ENCODE data around the gene ATAD2B.

Gene ATAD2B

DNA sequence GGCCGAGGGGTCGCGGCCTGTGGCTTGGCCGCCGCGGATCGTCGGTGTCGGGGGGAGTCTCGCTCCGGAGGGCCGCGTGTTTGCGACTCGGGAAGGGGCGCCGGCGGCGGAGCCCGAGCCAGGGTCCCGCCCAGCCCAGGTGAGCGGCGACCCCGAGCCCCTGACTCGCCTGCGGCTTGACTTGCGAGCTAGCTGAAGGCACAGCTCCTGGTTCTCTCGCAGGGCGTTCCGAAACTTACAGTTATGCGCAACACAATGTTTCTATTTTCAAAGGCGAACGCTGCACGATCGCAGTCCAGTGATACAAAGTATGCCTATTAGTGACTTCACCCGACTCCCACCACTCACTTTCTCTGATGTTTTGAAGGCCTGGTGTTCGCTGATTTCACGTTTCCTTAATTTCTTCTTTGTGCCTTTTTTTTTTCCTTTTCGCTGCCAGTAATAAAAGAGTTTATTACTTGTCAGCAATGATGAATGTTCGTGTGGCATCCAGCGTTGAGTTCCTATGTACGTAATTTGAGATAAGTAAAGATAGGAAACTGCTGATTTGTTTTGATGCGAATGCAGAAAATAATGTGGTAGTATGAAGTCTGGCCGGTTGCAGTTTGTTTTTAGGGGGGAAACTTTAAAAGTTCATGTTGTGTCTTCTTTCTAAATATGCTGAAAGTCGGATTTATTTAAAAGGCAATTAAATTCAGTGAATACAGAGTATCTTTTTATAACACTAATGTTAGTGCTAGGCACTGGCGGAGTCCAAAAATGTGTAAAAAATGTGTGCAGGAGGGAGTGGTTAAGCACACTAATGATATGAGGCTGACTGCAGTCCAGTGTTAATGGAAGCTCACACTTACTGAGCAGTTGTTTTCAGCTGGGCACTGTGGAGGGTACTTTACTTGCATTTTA is 14.0 kb upstream of the ATAD2B start (continued):
- TF ChIP-seq SNAI2 (CRISPR knock-in tag; IDR thresholded peaks at IDR 0.05) = no peak

DNA sequence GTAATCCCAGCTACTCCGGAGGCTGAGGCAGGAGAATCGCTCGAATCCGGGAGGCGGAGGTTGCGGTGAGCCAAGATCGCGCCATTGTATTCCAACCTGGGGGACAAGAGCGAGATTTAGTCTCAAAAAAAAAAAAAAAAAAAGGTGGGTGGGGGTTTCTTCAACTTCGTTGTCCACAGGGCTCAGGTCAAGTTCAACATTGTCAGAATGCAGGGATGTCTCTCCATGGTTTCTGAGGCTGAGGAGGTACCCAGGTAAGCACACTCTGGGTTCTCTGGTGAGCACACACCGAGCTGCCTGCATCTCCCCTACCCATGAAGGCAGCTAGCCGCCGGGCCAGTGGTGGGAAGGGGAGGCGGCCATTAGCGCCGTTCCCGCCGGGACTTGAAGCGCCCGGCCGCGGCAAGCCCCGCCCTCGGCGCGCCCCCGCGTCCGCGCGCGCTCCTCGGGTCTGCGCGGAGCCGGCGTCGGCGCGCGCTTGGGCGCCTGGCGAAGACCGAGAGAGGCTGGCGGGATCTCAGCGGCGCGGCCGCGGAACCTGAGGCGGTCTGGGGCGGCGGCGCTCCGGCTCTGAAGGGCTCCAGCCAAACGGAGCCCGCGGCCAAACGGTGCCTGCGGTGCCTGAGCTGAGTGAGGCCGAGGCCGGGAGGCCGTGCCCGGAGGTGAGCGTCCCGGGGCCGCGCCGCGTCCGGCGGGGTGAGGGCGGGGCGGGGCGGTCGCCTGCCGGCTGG is 13.2 kb upstream of the ATAD2B start, which contains the start of gene UBXN2A:
UBXN2A (plus strand) TSS at position 477 of the 731 bp plus-strand sequence. CDS start 17,852 bp downstream, outside the sequence.
- TF ChIP-seq ZFP30 (CRISPR knock-in tag; IDR thresholded peaks at IDR 0.05) (peak; percentile 52; the same call in 1 of the 2 replicates), ISL1 (CRISPR knock-in tag; IDR thresholded peaks at IDR 0.05) (0 out of 2 replicates have a peak, but pooled peaks have one; percentile 32), PPARA (CRISPR knock-in tag; IDR thresholded peaks at IDR 0.05; ENCODE audit: borderline replicate concordance) (peak; percentile 84; the same call in 1 of the 2 replicates), ZFP3 (CRISPR knock-in tag; IDR thresholded peaks at IDR 0.05) (peak; percentile 88), GLIS3 (CRISPR knock-in tag; IDR thresholded peaks at IDR 0.05) (0 out of 2 replicates have a peak, but pooled peaks have one; percentile 2), ZNF8 (CRISPR knock-in tag; IDR thresholded peaks at IDR 0.05) (peak; percentile 49; the same call in 1 of the 2 replicates), ZNF565 (CRISPR knock-in tag; conservative IDR thresholded peaks at IDR 0.05; ENCODE audit: low read depth) (no peak), ZNF70 (CRISPR knock-in tag; IDR thresholded peaks at IDR 0.05) (peak; percentile 61; the same call in 1 of the 2 replicates), OSR1 (CRISPR knock-in tag; IDR thresholded peaks at IDR 0.05) (no peak; the same call in 1 of the 2 replicates), BACH2 (CRISPR knock-in tag; IDR thresholded peaks at IDR 0.05; ENCODE audit: borderline replicate concordance) (peak; percentile 93), CSDC2 (CRISPR knock-in tag; IDR thresholded peaks at IDR 0.05) (peak; percentile 99), SNAI2 (CRISPR knock-in tag; IDR thresholded peaks at IDR 0.05) (peak; percentile 99), TCF4 (CRISPR knock-in tag; IDR thresholded peaks at IDR 0.05; ENCODE audit: borderline replicate concordance) (no peak), ZC3H10 (CRISPR knock-in tag; IDR thresholded peaks at IDR 0.05) (peak; percentile 77; the same call in 1 of the 2 replicates), ESRRG (CRISPR knock-in tag; IDR thresholded peaks at IDR 0.05) (no peak), TOX (CRISPR knock-in tag; IDR thresholded peaks at IDR 0.05; ENCODE audit: borderline replicate concordance) (no peak)
- TF ChIP-seq, protein P1, sequence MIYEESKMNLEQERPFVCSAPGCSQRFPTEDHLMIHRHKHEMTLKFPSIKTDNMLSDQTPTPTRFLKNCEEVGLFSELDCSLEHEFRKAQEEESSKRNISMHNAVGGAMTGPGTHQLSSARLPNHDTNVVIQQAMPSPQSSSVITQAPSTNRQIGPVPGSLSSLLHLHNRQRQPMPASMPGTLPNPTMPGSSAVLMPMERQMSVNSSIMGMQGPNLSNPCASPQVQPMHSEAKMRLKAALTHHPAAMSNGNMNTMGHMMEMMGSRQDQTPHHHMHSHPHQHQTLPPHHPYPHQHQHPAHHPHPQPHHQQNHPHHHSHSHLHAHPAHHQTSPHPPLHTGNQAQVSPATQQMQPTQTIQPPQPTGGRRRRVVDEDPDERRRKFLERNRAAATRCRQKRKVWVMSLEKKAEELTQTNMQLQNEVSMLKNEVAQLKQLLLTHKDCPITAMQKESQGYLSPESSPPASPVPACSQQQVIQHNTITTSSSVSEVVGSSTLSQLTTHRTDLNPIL (CRISPR knock-in tag; IDR thresholded peaks at IDR 0.05; ENCODE audit: low read depth) = no peak
- TF ChIP-seq, protein P2, sequence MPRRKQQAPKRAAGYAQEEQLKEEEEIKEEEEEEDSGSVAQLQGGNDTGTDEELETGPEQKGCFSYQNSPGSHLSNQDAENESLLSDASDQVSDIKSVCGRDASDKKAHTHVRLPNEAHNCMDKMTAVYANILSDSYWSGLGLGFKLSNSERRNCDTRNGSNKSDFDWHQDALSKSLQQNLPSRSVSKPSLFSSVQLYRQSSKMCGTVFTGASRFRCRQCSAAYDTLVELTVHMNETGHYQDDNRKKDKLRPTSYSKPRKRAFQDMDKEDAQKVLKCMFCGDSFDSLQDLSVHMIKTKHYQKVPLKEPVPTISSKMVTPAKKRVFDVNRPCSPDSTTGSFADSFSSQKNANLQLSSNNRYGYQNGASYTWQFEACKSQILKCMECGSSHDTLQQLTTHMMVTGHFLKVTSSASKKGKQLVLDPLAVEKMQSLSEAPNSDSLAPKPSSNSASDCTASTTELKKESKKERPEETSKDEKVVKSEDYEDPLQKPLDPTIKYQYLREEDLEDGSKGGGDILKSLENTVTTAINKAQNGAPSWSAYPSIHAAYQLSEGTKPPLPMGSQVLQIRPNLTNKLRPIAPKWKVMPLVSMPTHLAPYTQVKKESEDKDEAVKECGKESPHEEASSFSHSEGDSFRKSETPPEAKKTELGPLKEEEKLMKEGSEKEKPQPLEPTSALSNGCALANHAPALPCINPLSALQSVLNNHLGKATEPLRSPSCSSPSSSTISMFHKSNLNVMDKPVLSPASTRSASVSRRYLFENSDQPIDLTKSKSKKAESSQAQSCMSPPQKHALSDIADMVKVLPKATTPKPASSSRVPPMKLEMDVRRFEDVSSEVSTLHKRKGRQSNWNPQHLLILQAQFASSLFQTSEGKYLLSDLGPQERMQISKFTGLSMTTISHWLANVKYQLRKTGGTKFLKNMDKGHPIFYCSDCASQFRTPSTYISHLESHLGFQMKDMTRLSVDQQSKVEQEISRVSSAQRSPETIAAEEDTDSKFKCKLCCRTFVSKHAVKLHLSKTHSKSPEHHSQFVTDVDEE (CRISPR knock-in tag; IDR thresholded peaks at IDR 0.05) = peak; percentile 100
- TF ChIP-seq, protein P3, sequence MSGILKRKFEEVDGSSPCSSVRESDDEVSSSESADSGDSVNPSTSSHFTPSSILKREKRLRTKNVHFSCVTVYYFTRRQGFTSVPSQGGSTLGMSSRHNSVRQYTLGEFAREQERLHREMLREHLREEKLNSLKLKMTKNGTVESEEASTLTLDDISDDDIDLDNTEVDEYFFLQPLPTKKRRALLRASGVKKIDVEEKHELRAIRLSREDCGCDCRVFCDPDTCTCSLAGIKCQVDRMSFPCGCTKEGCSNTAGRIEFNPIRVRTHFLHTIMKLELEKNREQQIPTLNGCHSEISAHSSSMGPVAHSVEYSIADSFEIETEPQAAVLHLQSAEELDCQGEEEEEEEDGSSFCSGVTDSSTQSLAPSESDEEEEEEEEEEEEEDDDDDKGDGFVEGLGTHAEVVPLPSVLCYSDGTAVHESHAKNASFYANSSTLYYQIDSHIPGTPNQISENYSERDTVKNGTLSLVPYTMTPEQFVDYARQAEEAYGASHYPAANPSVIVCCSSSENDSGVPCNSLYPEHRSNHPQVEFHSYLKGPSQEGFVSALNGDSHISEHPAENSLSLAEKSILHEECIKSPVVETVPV (CRISPR knock-in tag; IDR thresholded peaks at IDR 0.05) = no peak
- TF ChIP-seq, protein P4, sequence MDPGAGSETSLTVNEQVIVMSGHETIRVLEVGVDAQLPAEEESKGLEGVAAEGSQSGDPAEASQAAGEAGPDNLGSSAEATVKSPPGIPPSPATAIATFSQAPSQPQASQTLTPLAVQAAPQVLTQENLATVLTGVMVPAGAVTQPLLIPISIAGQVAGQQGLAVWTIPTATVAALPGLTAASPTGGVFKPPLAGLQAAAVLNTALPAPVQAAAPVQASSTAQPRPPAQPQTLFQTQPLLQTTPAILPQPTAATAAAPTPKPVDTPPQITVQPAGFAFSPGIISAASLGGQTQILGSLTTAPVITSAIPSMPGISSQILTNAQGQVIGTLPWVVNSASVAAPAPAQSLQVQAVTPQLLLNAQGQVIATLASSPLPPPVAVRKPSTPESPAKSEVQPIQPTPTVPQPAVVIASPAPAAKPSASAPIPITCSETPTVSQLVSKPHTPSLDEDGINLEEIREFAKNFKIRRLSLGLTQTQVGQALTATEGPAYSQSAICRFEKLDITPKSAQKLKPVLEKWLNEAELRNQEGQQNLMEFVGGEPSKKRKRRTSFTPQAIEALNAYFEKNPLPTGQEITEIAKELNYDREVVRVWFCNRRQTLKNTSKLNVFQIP (CRISPR knock-in tag; IDR thresholded peaks at IDR 0.05; ENCODE audit: borderline replicate concordance, low read depth) = no peak
- peak; percentile 84 for ATAC-seq

DNA sequence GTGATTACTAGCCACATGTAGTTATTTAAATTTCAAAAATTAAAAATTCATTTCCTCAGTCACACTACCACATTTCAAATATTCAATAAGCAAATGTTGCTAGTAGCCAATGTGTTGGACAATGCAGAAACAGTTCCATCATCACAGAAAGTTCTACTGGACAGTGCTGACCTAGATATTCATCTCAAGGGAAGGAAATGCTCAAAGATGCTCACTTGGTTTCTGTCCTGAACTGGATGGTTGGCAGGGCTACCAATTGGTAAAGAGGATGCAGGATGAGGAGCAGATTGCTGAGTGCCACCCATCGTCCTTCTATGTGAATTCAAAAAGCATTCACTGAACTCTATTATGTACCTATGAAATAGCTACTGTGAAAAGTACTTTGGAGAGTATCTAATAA is 7.3 kb upstream of the ATAD2B start:
- TF ChIP-seq ESRRG (CRISPR knock-in tag; IDR thresholded peaks at IDR 0.05) (no peak), ZNF8 (CRISPR knock-in tag; IDR thresholded peaks at IDR 0.05) (no peak), BACH2 (CRISPR knock-in tag; IDR thresholded peaks at IDR 0.05; ENCODE audit: borderline replicate concordance) (no peak), OSR1 (CRISPR knock-in tag; IDR thresholded peaks at IDR 0.05) (no peak), ZNF70 (CRISPR knock-in tag; IDR thresholded peaks at IDR 0.05) (no peak), TOX (CRISPR knock-in tag; IDR thresholded peaks at IDR 0.05; ENCODE audit: borderline replicate concordance) (no peak), ZNF565 (CRISPR knock-in tag; conservative IDR thresholded peaks at IDR 0.05; ENCODE audit: low read depth) (no peak), RARB (CRISPR knock-in tag; IDR thresholded peaks at IDR 0.05) (no peak), ZFP30 (CRISPR knock-in tag; IDR thresholded peaks at IDR 0.05) (no peak), ARNTL (CRISPR knock-in tag; IDR thresholded peaks at IDR 0.05; ENCODE audit: borderline replicate concordance, low read depth) (no peak), TCF4 (CRISPR knock-in tag; IDR thresholded peaks at IDR 0.05; ENCODE audit: borderline replicate concordance) (no peak)
- TF ChIP-seq, protein P4 (CRISPR knock-in tag; IDR thresholded peaks at IDR 0.05; ENCODE audit: borderline replicate concordance, low read depth) = no peak
- TF ChIP-seq, protein P1 (CRISPR knock-in tag; IDR thresholded peaks at IDR 0.05; ENCODE audit: low read depth) = no peak
- no peak for ATAC-seq
